Testis (tissue), 3 donors: Measurements from ENCODE around the gene NPHP4. TPM values are rescaled to one million over a fixed set of nuclear protein-coding genes. Genes with fewer than 3 reads are reported as not detected.
"Not testable (repeated sequence)": the region's sequence is repeated elsewhere in the genome, so short reads cannot be mapped to it uniquely, and the experiment has no call there.

ENCODE experiments used
- DNase-seq: peaks from one replicate; pipeline ENCODE4 v3.0.0-alpha.2; 2019
- H3K27ac ChIP-seq, 2 donors: fragments of 200-600 bp; sonication (generic); one replicate each; pipeline ENCODE4 v1.5.1; 2019
- H3K27me3 ChIP-seq: fragments of 200-600 bp; sonication (generic); one replicate; pipeline ENCODE4 v1.5.1; 2019
- H3K36me3 ChIP-seq: fragments of 200-600 bp; sonication (generic); one replicate; pipeline ENCODE4 v1.5.1; 2017; ENCODE audit warnings: low read depth; ENCODE audit errors: missing control alignments
- H3K4me1 ChIP-seq: fragments of 200-600 bp; sonication (generic); one replicate; pipeline ENCODE4 v1.5.1; 2019
- H3K4me3 ChIP-seq, 2 donors: fragments of 200-600 bp; sonication (generic); one replicate each; pipeline ENCODE4 v1.5.1; 2017 to 2019
- H3K9me3 ChIP-seq: fragments of 200-600 bp; sonication (generic); one replicate; pipeline ENCODE4 v1.5.1; 2017
- POLR2A ChIP-seq: fragments of 450-650 bp; IDR thresholded peaks from one replicate; pipeline ENCODE4 v1.6.1; 2017; ENCODE audit warnings: antibody characterized with exemption, mild to moderate bottlenecking, moderate library complexity
- WGBS, 2 donors: methylation state at CpG; one replicate each; pipeline ENCODE4 v1.1.5; 2018; 5-methylcytosine and 5-hydroxymethylcytosine counted together
- intact Hi-C: fragments of 100-400 bp; cut with DNase I; formaldehyde crosslinking; loops from one replicate; pipeline ENCODE4 v1.15.1; 2023; ENCODE audit warnings: low total_unique reads
- polyA plus RNA-seq: library from polyadenylated mRNA; stranded (reverse); fragments of 350-450 nt; fragmentation: Illumina TruSeq; extraction: RNeasy Lipid Tissue Mini Kit (QIAGEN cat#74804); gene quantifications from one replicate; pipeline ENCODE4 v1.2.3, GENCODE V29; 2014; ENCODE audit warnings: low read depth, low replicate concordance; ENCODE audit not compliant: insufficient read depth
- total RNA-seq, 2 donors: library from RNA; depleted of rRNA; stranded (reverse); fragments of >200 nt; gene quantifications; one replicate each; pipeline ENCODE4 v1.2.3, GENCODE V29; 2016
- TF ChIP-seq, protein P1 (sequence below), 3 experiments: fragments of 450-650 bp in 2 of 3; fragments of 200-600 bp in 1 of 3; sonication (generic) in 1 of 3; IDR thresholded peaks; one replicate each; pipeline ENCODE4 v1.5.1; 2016 to 2019; ENCODE audit warnings: antibody characterized with exemption in 3 of 3, mild to moderate bottlenecking in 2 of 3, moderate library complexity in 1 of 3

The NPHP4 gene
- total and polyA plus RNA-seq, 3 donors from 2014 or later, result 26.3 to 65.9 (median 49.4) TPM

GRCh38 chr1:6024376-6024775, 32.2 kb upstream of the NPHP4 start:
- Histone ChIP-seq H3K4me3 (no peak overlapping the region), H3K27ac (no peak overlapping the region), H3K4me1 (no peaks in the 10 kb centered on the region), H3K36me3 (no peaks in the 10 kb centered on the region), H3K27me3 (no peaks in the 10 kb centered on the region), H3K9me3 (no peaks in the 10 kb centered on the region)
- no peak for DNase-seq
- TF ChIP-seq POLR2A, result no peak
- TF ChIP-seq, protein P1, sequence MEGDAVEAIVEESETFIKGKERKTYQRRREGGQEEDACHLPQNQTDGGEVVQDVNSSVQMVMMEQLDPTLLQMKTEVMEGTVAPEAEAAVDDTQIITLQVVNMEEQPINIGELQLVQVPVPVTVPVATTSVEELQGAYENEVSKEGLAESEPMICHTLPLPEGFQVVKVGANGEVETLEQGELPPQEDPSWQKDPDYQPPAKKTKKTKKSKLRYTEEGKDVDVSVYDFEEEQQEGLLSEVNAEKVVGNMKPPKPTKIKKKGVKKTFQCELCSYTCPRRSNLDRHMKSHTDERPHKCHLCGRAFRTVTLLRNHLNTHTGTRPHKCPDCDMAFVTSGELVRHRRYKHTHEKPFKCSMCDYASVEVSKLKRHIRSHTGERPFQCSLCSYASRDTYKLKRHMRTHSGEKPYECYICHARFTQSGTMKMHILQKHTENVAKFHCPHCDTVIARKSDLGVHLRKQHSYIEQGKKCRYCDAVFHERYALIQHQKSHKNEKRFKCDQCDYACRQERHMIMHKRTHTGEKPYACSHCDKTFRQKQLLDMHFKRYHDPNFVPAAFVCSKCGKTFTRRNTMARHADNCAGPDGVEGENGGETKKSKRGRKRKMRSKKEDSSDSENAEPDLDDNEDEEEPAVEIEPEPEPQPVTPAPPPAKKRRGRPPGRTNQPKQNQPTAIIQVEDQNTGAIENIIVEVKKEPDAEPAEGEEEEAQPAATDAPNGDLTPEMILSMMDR (IDR thresholded peaks at IDR 0.05), result no peak
- 84 to 86% methylated on average over 6 of the region's 6 CpGs for WGBS, 2 donors
- intact Hi-C loops, result no loop called here

- 91 to 95% methylated on average over 5 of the region's 5 CpGs for WGBS, 2 donors
- no peaks in the 10 kb centered on the region for H3K27me3 ChIP-seq
- TF ChIP-seq, protein P1 (IDR thresholded peaks at IDR 0.05), result no peak
- TF ChIP-seq POLR2A, result no peak
- H3K36me3 ChIP-seq, result no peaks in the 10 kb centered on the region
- no peaks in the 10 kb centered on the region for H3K9me3 ChIP-seq
- DNase-seq, result no peak
- no peak overlapping the region for H3K27ac ChIP-seq
- intact Hi-C loops, result no loop called here
- H3K4me1 ChIP-seq, result no peaks in the 10 kb centered on the region
- H3K4me3 ChIP-seq, result no peak overlapping the region
Measured at GRCh38 chr1:6023346-6023745, 31.1 kb upstream of the NPHP4 start.

GRCh38 chr1:6022193-6022592, 30.0 kb upstream of the NPHP4 start:
- intact Hi-C loops, result no loop called here
- 91% methylated on average over 4 of the region's 4 CpGs for WGBS, 2 donors
- Histone ChIP-seq H3K4me1 (no peaks in the 10 kb centered on the region), H3K4me3 (no peak overlapping the region), H3K9me3 (no peaks in the 10 kb centered on the region), H3K27me3 (no peaks in the 10 kb centered on the region), H3K27ac (no peak overlapping the region), H3K36me3 (no peaks in the 10 kb centered on the region)
- no peak for DNase-seq
- TF ChIP-seq, protein P1 (IDR thresholded peaks at IDR 0.05), result no peak
- no peak for TF ChIP-seq POLR2A

DNA sequence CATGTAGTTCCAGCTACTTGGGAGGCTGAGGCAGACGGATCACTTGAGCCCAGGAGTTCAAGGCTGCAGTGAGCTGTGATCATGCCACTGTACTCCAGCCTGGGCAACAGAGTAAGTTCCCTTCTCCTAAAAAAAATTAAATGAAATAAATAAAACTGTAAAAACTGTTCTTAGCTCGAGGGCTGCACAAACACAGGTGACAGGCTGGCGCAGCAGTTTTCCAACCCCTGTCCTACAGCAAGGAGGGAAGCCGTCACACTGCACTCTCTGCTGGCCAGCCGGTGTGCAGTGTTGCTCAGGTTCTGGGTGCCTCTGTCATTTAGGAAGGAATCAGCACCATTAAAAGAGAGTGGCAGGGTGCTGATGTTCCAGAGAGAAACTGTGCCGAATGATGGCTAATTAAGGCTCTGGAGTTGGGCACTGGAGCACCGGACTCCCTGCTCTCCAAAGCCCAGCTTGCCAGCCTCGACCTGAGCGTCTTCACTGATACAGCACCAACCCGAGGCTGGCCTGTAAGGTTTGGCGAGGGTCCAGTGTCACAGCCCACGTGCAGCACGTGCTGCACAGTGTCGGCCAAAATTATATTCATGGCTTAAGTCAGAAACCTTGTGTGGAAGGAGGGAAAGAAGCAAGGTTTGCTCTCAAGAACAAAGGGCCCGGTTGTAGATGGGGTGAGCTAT, 27.1 kb upstream of the NPHP4 start:
- H3K9me3 ChIP-seq, result no peaks in the 10 kb centered on the region
- no peak overlapping the region for H3K4me3 ChIP-seq
- H3K27ac ChIP-seq, result no peak overlapping the region
- H3K36me3 ChIP-seq, result no peaks in the 10 kb centered on the region
- no peak for DNase-seq
- intact Hi-C loops, result no loop called here
- TF ChIP-seq, protein P1 (IDR thresholded peaks at IDR 0.05), result no peak
- TF ChIP-seq POLR2A, result no peak
- no peaks in the 10 kb centered on the region for H3K27me3 ChIP-seq
- no peaks in the 10 kb centered on the region for H3K4me1 ChIP-seq
- 67 to 75% methylated on average over 15 of the region's 15 CpGs for WGBS, 2 donors

DNA sequence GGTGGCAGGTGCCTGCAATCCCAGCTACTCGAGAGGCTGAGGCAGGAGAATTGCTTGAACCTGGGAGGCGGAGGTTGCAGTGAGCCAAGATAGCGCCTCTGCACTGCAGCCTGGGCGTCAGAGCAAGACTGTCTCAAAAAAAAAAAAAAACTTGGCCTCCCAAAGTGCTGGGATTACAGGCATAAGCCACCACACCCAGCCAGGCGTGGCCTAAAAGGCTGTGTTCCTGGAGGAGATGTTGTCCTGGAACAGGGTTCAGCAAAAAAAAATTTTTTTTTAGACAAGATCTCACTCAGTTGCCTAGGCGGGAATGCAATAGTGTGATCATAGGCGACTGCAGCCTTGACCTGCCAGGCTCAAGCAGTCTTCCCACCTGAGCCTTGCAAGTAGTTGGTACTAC, 25.4 kb upstream of the NPHP4 start:
- H3K9me3 ChIP-seq, H3K4me3 ChIP-seq, H3K4me1 ChIP-seq, H3K27me3 ChIP-seq, DNase-seq, intact Hi-C loops, H3K27ac ChIP-seq, H3K36me3 ChIP-seq: not testable (repeated sequence)
- 87 to 88% methylated on average over 7 of the region's 7 CpGs for WGBS, 2 donors
